A673 (cell line): ENCODE results near the gene SLC9A1. TPM values are rescaled to one million over a fixed set of nuclear protein-coding genes. Genes with fewer than 3 reads are reported as not detected.
"Not testable (repeated sequence)": the region's sequence is repeated elsewhere in the genome, so short reads cannot be mapped to it uniquely, and the experiment has no call there.

ENCODE experiments used
- BruUV-seq: library from RNA; stranded (reverse); fragments of 400-500 nt; replicated peaks from 2 replicates; lab custom pipeline; 2021; lab: Mats Ljungman, UMichigan
- CTCF ChIA-PET: fragments of 300-600 bp; sonication (Branson Sonifier 250); formaldehyde crosslinking; loops from one replicate; lab custom pipeline; 2022; ENCODE audit warnings: antibody characterized with exemption; lab: Charles Lee
- POLR2A ChIA-PET: fragments of 300-600 bp; sonication (Branson Sonifier 250); formaldehyde crosslinking; loops from one replicate; lab custom pipeline; 2022; ENCODE audit warnings: antibody characterized with exemption; ENCODE audit not compliant: low non-redundant PET; lab: Charles Lee
- DNase-seq: peaks from one replicate; pipeline ENCODE4 v3.0.0-alpha.2; 2015; ENCODE audit warnings: low spot score
- H3K27ac ChIP-seq: fragments of 200-600 bp; sonication (generic); 2 replicates; pipeline ENCODE4 v1.5.1; 2016; ENCODE audit warnings: mixed run types, low read depth, mild to moderate bottlenecking, mixed read lengths, antibody characterized with exemption, low read length; ENCODE audit not compliant: poor library complexity, severe bottlenecking
- H3K27me3 ChIP-seq: fragments of 200-600 bp; sonication (generic); replicated peaks from 2 replicates; pipeline ENCODE4 v1.6.1; 2017; ENCODE audit warnings: mixed run types, low read depth, mild to moderate bottlenecking, mixed read lengths, antibody characterized with exemption, low read length; ENCODE audit not compliant: insufficient read depth, poor library complexity
- H3K36me3 ChIP-seq: fragments of 200-600 bp; sonication (generic); 2 replicates; pipeline ENCODE4 v1.6.1; 2016; ENCODE audit warnings: mixed run types, mild to moderate bottlenecking, mixed read lengths, antibody characterized with exemption, low read length; ENCODE audit not compliant: insufficient read depth, poor library complexity, severe bottlenecking
- H3K4me1 ChIP-seq: fragments of 200-600 bp; sonication (generic); 2 replicates; pipeline ENCODE4 v1.6.1; 2017; ENCODE audit warnings: mixed run types, mild to moderate bottlenecking, mixed read lengths, antibody characterized with exemption, low read length; ENCODE audit not compliant: insufficient read depth, poor library complexity, severe bottlenecking
- H3K4me3 ChIP-seq: fragments of 200-600 bp; sonication (generic); 2 replicates; pipeline ENCODE4 v1.5.1; 2016; ENCODE audit warnings: low read depth, mixed run types, mild to moderate bottlenecking, mixed read lengths, low read length; ENCODE audit not compliant: poor library complexity, severe bottlenecking
- H3K9me3 ChIP-seq: fragments of 200-600 bp; sonication (generic); 2 replicates; pipeline ENCODE4 v1.6.1; 2016; ENCODE audit warnings: mixed run types, low read depth, mild to moderate bottlenecking, mixed read lengths, antibody characterized with exemption, low read length; ENCODE audit not compliant: poor library complexity, severe bottlenecking
- EZH2 ChIP-seq: fragments of 200-600 bp; sonication (generic); IDR thresholded peaks from 2 replicates; pipeline ENCODE4 v1.6.1; 2017; ENCODE audit warnings: borderline replicate concordance, low read depth, mild to moderate bottlenecking, mixed read lengths, antibody characterized with exemption, low read length; ENCODE audit not compliant: poor library complexity, severe bottlenecking
- intact Hi-C: fragments of 100-400 bp; cut with micrococcal nuclease; formaldehyde crosslinking; loops from one replicate; pipeline ENCODE4 v1.10.0; 2022; ENCODE audit not compliant: unreplicated experiment
- total RNA-seq: library from RNA; stranded (reverse); gene quantifications from 2 replicates; pipeline ENCODE4 v1.2.3, GENCODE V29; 2021
- TF ChIP-seq, protein P1 (sequence below): fragments of 300-800, 200-600 bp; sonication (generic); conservative IDR thresholded peaks from 2 replicates; pipeline ENCODE4 v1.5.1; 2017; ENCODE audit warnings: low read depth, mild to moderate bottlenecking, antibody characterized with exemption, low read length, moderate library complexity, mixed read lengths

The SLC9A1 gene
- total RNA-seq, 1 experiment from 2014 or later: 30.2 TPM

GRCh38 chr1:27127419-27127818, 27.5 kb downstream of the SLC9A1 start:
- H3K27ac ChIP-seq: no peak overlapping the region
- POLR2A ChIA-PET: interaction anchor here (0.7 kb wide), 1 partner anchor 10 kb away, joined by 3 read pairs; no protein-coding TSS in a partner anchor
- TF ChIP-seq EZH2: no peak
- TF ChIP-seq, protein P1, sequence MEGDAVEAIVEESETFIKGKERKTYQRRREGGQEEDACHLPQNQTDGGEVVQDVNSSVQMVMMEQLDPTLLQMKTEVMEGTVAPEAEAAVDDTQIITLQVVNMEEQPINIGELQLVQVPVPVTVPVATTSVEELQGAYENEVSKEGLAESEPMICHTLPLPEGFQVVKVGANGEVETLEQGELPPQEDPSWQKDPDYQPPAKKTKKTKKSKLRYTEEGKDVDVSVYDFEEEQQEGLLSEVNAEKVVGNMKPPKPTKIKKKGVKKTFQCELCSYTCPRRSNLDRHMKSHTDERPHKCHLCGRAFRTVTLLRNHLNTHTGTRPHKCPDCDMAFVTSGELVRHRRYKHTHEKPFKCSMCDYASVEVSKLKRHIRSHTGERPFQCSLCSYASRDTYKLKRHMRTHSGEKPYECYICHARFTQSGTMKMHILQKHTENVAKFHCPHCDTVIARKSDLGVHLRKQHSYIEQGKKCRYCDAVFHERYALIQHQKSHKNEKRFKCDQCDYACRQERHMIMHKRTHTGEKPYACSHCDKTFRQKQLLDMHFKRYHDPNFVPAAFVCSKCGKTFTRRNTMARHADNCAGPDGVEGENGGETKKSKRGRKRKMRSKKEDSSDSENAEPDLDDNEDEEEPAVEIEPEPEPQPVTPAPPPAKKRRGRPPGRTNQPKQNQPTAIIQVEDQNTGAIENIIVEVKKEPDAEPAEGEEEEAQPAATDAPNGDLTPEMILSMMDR: no peak
- H3K36me3 ChIP-seq: no peaks in the 10 kb centered on the region
- H3K4me1 ChIP-seq: peaks cover 6% of the 10 kb centered on the region
- CTCF ChIA-PET: no interaction called here
- no peaks in the 10 kb centered on the region for H3K27me3 ChIP-seq
- no peaks in the 10 kb centered on the region for H3K9me3 ChIP-seq
- no peak for DNase-seq
- no peak overlapping the region for H3K4me3 ChIP-seq
- intact Hi-C loops: no loop called here
- BruUV-seq: no TSS peak

DNA sequence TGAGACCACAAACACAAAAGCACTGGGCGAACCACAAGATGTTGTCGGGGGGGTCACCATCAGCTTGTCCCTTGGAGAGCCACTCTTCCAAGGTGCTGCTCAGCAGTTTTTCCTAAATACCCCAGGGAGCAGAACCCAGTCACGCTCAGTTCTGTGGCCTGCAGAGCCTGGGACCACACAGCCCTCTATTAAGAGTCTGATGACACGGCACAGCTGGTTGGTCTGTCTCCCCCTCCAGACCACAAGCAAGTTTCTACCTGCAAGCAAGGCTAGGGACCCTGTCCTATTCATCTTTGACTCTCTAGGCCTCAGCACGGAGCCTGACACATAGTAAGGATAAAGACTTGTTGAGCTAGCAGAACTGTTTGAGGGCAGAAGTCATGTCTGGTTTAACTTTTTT, 28.5 kb downstream of the SLC9A1 start:
- Histone ChIP-seq H3K4me3 (no peak overlapping the region), H3K27ac (no peak overlapping the region), H3K4me1 (peaks cover 7% of the 10 kb centered on the region), H3K27me3 (no peaks in the 10 kb centered on the region), H3K9me3 (no peaks in the 10 kb centered on the region), H3K36me3 (no peaks in the 10 kb centered on the region)
- intact Hi-C loops: no loop called here
- BruUV-seq: no TSS peak
- ChIA-PET POLR2A (no interaction called here), CTCF (no interaction called here)
- no peak for TF ChIP-seq EZH2
- TF ChIP-seq, protein P1: no peak
- no peak for DNase-seq

GRCh38 chr1:27125125-27125524, 29.8 kb downstream of the SLC9A1 start:
- intact Hi-C loops, POLR2A ChIA-PET, H3K9me3 ChIP-seq, H3K27ac ChIP-seq, BruUV-seq, CTCF ChIA-PET, H3K36me3 ChIP-seq, DNase-seq, H3K4me3 ChIP-seq, H3K27me3 ChIP-seq, H3K4me1 ChIP-seq: not testable (repeated sequence)

GRCh38 chr1:27124405-27124804, 30.5 kb downstream of the SLC9A1 start:
- Histone ChIP-seq H3K4me1 (peaks cover 13% of the 10 kb centered on the region), H3K36me3 (no peaks in the 10 kb centered on the region), H3K27ac (no peak overlapping the region), H3K4me3 (no peak overlapping the region), H3K9me3 (no peaks in the 10 kb centered on the region), H3K27me3 (no peaks in the 10 kb centered on the region)
- DNase-seq: no peak
- TF ChIP-seq EZH2: no peak
- TF ChIP-seq, protein P1: no peak
- ChIA-PET CTCF (no interaction called here), POLR2A (no interaction called here)
- intact Hi-C loops: no loop called here
- no TSS peak for BruUV-seq
